Right lobe of liver (tissue), 4 donors: Measurements from ENCODE around the gene COL7A1.

Experiments used
- CTCF ChIP-seq, 4 donors: fragments of 200-600 bp in 3 of 4; fragments of 450-650 bp in 1 of 4; IDR thresholded peaks; one replicate each; pipeline versions ENCODE4 v1.5.1 to v1.8.0; 2016 to 2022; ENCODE audit warnings: antibody characterized with exemption in 4 of 4, mild to moderate bottlenecking in 2 of 4
- POLR2A ChIP-seq: fragments of 450-650 bp; IDR thresholded peaks from one replicate; pipeline ENCODE4 v1.6.1; 2017; ENCODE audit warnings: antibody characterized with exemption, mild to moderate bottlenecking
- donor health status: DM: no; HTN: no; CAD: no.
- donor health status: DM: no; HTN: no; CAD: no.
- donor health status: DM: no; HTN: yes; CAD: no.

DNA sequence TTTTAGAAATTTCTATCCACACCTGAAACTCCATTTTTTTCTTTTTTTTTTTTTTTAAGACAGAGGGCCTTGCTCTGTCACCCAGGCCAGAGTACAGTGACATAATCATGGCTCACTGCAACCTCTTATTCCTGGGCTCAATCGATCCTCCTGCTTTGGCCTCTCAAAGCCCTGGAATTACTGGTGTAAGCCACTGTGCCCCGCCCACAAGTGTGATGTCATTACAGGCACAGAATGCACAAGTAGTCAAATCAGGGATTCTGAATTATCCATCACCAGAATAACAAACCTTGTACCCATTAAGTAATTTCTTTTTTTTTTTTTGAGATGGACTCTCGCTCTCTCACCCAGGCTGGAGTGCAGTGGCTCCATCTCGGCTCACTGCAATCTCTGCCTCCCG, 12.4 kb upstream of the COL7A1 start:
- TF ChIP-seq CTCF (IDR thresholded peaks at IDR 0.05): no peak
- TF ChIP-seq POLR2A: no peak
